Ovary (tissue), 3 donors: Measurements from ENCODE around the gene AMDHD1.

ENCODE experiments used
- EP300 ChIP-seq: sonication (generic); formaldehyde crosslinking; IDR thresholded peaks from one replicate; pipeline ENCODE4 v1.6.1; 2017; ENCODE audit warnings: antibody characterized with exemption
- POLR2A ChIP-seq: fragments of 450-650 bp; IDR thresholded peaks from one replicate; pipeline ENCODE4 v1.6.1; 2017; ENCODE audit warnings: antibody characterized with exemption, mild to moderate bottlenecking, moderate library complexity
- TF ChIP-seq, protein P1 (sequence below), 3 donors: fragments of 450-650 bp in 2 of 3; fragments of 200-600 bp in 1 of 3; IDR thresholded peaks; one replicate each; pipeline versions ENCODE4 v1.5.1 to v1.8.0; 2016 to 2022; ENCODE audit warnings: antibody characterized with exemption in 3 of 3, mild to moderate bottlenecking in 1 of 3
- donor health status: DM: no; HTN: no; CAD: no.

DNA sequence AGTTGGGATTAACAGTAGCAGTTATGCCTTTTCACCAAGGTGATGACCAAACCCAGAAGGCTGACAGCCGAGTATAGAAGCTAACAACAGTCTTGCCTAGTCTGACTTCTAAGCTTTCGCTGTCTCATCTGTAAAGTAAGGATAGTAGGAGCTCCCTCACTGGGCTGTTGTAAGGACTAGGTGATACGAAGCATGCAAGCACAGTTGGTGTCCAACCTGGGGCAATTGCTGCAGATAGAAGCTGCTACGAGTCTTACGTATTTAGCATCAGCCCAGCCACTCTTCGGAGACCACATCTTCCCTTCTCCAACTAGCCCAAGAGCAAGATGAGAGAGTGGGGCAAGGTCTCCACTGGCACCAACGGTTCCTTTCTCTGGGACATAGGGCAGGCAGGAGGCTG is 47.0 kb downstream of the AMDHD1 start:
- TF ChIP-seq POLR2A (no peak), EP300 (no peak)
- TF ChIP-seq, protein P1, sequence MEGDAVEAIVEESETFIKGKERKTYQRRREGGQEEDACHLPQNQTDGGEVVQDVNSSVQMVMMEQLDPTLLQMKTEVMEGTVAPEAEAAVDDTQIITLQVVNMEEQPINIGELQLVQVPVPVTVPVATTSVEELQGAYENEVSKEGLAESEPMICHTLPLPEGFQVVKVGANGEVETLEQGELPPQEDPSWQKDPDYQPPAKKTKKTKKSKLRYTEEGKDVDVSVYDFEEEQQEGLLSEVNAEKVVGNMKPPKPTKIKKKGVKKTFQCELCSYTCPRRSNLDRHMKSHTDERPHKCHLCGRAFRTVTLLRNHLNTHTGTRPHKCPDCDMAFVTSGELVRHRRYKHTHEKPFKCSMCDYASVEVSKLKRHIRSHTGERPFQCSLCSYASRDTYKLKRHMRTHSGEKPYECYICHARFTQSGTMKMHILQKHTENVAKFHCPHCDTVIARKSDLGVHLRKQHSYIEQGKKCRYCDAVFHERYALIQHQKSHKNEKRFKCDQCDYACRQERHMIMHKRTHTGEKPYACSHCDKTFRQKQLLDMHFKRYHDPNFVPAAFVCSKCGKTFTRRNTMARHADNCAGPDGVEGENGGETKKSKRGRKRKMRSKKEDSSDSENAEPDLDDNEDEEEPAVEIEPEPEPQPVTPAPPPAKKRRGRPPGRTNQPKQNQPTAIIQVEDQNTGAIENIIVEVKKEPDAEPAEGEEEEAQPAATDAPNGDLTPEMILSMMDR (IDR thresholded peaks at IDR 0.05) = no peak
